Mammary epithelial cell (primary cell): ENCODE results near the gene IGSF6.

ENCODE experiments used
- CTCF ChIP-seq, 2 donors: IDR thresholded peaks in 1 of 2; conservative IDR thresholded peaks in 1 of 2; 2 replicates each; pipeline ENCODE4 v1.5.1; 2011 to 2012; ENCODE audit warnings: inconsistent platforms in 2 of 2, low read length in 2 of 2, mild to moderate bottlenecking in 2 of 2, control low read depth in 1 of 2, low read depth in 1 of 2; ENCODE audit not compliant: insufficient read depth in 1 of 2; ENCODE audit errors: extremely low read depth in 1 of 2
- EZH2 ChIP-seq: IDR thresholded peaks from 2 replicates; pipeline ENCODE4 v1.6.1; 2012; ENCODE audit warnings: low read length, inconsistent platforms, borderline replicate concordance

GRCh38 chr16:21646721-21647561 is 5.5 kb downstream of the IGSF6 start:
- no peak for TF ChIP-seq CTCF (conservative IDR thresholded peaks at IDR 0.05 in 1 of 2, IDR thresholded peaks at IDR 0.05 in 1 of 2; ENCODE audit: extremely low read depth in 1 of 2, insufficient read depth in 1 of 2, low read depth in 1 of 2, low read length in 2 of 2)
- TF ChIP-seq EZH2, result no peak
